GM18858 (cell line): ENCODE data around the gene BARX2.

Experiments
- ATAC-seq: cut with Tn5 transposase; IDR thresholded peaks from one replicate; pipeline ENCODE4 v1.9.1; 2021; ENCODE audit not compliant: unreplicated experiment

The BARX2 gene

DNA sequence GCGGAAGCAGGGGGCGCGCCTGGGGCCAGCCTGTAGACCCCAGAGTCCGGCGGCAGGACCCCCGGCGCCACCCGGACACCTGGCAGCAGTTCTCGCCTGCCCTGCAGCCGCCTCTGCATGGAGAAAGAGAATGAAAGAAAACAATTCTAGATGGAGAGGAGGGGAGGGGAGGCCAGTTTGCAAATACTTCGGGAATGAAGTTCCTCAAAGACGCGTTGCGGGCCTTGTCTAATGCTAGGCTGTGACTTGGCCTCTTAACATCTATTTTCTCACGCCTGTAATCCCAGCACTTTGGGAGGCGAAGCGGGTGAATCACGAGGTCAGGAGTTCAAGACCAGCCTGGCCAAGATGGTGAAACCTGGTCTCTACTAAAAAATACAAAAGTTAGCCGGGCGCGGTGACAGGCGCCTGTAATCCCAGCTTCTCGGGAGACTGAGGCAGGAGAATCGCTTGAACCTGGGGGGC, 2.1 kb upstream of the BARX2 start:
- ATAC-seq, result no peak

DNA sequence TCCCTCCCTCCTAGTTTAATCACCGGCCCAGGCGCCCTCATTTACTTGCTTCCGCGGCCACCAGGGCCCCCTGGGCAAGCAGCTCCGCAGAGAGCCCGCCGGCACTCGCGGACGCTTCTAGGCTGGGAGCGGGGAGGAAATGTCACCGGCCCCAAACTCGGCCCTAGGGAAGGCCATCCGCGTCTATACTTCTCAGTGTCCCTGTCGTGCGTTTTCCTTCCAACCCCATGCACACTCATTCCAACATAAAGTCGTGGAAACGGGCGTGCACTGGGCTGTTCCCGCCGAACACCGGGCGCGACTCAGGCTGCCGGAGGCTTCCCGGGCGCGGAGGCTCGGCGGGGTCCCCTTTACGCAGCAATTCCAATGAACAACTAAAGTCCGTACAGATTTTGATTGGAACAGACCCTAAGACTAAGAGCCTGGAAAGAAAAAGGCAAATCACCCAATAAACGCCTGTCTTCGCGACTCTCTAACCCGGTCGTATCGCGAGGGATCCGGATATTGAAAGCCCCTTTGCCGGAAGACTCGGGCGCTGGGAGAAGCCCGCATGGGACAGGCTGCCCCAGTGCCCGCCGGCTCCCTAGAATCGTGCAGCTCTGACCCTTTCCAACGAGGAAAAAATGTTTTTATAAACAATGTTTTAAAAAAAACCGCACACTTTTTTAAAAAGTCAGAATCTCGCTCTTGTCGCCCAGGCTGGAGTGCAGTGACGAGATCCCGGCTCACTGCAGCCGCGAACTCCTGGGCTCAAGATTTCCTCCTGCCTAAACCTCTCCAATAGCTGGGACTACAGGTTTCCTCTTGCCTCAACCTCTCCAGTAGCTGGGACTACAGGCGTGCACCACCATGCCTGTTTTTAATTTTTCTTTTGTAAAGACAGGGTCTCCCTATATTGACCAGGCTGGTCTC, 1.3 kb upstream of the BARX2 start:
- no peak for ATAC-seq

DNA sequence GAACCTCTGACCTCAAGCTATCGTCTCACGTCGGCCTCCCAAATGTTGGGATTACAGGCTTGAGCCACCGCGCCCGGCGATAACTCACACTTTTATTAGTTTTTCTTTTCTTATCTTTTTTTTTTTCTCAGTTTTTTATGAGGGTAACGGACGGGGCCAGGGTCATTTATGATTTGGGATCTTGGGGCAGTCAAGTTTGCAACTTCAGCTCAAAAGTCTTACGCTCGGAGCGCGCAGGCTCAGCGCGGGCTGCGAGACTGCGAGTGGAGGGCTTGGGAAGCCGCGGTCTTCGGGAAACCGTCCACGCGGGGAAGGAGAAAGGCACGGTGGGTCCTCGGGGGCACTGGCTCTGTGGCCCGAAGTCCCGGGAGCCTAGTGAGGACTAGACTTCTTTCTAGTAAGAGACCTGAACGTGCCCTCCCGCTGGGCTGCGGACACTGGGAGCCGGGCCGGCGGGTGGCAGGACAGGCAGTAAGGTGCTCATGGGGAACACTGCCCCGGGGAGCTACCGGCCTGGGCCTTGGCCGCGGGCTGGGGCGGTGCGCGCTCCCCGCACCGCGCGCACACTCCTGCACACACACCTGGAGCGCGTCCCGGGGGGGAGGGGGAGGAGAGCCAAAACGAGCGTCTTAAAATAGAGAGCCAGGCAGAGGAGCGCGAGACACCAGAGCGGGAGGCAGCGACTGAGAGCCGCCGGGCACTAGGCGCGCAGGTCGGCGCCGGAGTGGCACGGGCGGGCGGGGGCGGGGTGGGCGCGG, 476 bp upstream of the BARX2 start:
- no peak for ATAC-seq

DNA sequence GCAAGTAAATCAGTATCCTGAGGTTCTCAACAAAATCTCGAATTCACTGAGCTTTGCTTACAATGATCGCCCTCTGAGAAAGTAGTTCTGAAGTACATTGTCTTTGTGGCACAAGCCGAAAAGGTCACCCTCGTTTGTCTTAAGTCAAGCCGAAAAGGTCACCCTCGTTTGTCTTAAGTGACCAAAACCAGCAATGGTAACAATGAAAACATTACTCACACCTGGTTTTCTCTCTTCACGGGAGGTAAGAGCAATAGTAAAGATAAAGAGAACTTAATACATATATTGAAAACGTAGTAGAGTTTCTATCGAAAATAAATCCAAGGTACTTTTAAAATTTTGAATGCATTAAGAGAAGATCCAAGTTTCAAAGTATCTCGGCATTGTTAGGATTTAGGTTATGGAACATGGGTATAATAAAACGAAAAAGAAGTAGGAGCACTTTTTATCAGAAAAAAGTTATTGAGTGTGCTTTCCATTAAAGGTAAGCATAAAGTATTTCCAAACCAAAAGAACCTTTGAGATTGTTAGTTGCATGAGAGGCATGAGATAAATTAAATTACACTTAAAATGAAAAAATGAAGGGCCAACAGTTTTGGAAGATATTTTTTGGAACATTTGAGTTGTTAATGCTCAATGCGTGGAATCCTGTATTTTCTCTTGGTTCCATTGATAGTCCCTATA, 1.2 kb downstream of the BARX2 start:
- no peak for ATAC-seq

DNA sequence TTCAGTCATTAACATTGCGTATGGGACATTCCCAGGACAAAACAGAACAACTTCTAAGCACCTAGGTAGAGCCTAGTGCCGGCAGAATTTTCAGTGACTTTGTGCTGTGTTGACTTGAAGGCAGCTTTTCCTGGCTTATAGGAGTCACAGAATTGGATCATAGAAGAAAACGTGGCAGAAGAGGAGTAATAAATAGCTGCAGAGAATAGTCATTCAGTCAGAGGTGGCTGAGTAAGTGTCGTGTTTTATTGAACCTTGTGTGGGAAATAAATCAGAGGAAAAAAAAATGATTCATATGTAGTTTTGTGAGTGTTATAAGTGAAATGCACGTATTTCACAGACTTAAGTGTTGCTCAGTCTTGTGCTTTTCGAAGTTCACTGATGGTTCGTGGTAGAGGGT, 2.1 kb downstream of the BARX2 start:
- ATAC-seq, result no peak

DNA sequence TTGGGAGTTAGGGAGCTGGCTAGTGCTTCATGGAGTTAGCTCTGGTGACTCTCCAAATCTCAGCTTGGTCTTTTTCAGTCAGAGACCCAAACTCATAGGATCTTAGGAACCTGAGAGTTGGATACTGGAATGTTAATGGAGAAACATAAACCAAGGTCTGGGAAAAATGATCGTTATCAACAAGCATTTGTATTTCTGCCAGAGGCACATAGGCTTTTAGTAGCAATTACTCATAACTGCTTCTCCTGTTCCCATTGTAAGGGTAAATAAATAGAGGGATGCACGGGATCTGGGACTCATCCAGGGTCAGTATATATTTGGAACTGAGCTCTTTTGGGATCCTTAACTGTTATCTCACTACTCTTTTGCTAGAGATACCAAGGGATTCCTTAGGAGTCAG, 4.8 kb downstream of the BARX2 start:
- no peak for ATAC-seq

DNA sequence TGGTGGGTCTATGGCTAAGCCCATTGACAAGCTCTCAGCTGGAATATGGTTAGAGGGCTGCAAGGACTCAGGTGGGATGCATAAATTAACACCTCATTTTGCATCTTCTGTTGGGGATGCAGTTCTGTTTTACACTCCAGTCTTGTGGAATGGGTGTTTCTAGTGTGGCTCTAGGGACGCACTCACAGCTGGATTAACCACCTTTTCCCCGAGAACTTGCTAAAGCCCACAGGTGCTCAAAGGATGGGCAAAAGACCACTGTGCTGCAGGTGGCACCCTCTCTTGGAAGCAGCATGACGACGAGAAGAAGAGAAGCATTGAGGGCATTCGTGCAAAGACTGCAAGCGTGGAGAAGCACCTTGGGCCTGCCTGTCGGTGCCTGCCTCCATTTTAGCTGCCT, 6.9 kb downstream of the BARX2 start:
- ATAC-seq, result no peak

DNA sequence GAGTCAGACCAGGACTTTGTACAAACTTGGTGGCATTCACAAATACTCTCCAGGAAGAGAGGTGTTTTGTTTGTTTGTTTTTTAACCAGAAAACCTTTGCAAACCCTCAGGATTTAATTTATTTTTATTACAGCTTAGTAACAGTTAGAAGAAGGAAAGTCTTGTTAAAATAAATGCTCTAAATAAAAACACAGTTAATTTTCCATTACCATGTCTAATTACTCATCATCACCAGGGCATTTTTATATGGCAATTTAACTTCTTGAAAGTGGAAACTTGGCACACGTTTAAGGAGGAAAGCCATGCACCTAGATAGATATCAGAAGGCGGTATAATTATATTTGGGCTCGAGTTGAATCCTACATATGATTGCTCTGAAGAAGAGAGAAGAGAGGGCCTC, 7.4 kb downstream of the BARX2 start:
- no peak for ATAC-seq

DNA sequence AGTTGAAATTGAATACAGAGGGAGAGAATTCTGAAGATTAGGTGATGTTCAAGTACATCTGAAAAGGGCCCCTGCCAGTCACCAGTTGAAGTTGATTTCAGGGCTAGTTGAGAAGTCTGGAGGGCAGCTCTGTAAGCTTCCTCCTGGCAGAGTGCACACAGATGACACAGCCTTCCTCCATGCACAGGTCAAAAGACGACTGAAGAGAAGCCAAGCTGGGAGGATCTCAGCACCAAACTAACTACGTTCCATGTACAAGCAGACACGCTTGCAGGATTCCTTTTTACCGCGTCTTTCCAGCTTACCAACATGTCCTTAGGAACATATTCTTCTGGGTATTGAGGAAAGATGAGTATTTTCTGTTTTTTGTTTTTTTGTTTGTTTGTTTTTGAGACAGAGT, 7.9 kb downstream of the BARX2 start:
- no peak for ATAC-seq

DNA sequence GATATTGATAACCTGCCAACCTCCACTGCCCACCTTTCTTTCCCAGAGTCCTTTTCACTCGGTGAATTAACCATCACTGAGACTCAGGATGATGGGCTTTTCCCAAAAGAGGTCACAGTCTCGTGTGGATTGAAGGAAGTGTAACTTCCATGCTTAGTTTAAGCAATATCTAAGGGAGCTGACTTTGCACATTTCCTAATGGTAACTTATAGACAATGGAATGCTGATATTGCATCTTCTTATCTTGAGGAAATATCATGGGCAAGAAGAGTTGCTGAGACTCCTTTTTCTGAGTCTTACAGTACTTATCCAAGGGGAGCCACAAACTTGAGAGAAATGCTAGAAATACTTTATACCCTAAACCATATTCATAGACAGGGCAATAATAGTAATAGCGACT, 8.8 kb downstream of the BARX2 start:
- ATAC-seq, result no peak

DNA sequence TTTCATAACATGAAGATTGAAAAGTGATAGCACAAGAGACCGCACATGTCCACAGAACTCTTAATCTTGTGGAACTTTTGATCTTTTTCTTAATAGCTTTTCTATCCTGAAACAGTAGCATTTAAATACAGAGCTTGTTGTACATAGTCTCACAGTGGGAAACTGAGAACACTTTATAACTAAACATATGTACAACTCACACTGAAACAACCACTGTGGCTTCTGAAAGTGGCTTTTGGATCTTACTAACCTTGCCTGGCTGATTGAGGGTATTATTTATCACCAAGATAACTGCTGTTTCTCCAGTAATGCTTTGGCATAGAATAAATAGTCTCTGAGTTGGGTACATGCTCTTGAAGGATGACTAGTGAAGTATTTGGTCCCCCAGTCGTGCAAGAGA, 10.2 kb downstream of the BARX2 start:
- ATAC-seq, result no peak

DNA sequence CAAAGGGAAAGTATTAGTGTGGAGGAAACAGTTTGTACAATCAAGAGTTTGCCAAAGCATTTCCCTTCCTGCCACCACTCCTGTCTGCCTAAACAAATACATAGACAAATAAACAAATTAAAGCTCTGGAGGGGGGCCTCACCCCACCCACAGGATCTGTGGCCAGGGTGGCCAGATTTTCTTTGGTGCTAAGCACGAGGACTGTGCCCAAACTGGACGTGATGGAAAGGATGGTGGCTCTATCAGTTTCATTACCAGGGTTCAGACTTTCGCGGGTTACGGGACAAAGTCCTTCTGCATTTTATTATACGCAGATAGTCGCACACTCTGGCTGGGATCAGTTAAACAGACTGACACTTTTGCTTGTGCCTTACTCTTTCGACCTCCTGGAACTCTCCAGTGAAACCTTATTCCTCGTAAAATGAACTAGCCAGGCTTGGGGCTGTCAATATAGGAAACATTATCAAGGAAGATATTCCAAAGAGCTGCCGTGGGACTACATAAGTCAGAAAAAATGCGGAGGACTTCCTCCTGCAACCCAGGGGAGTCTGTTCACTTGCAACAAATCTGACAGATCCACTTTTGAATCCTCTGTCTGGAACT, 11.2 kb downstream of the BARX2 start:
- no peak for ATAC-seq

DNA sequence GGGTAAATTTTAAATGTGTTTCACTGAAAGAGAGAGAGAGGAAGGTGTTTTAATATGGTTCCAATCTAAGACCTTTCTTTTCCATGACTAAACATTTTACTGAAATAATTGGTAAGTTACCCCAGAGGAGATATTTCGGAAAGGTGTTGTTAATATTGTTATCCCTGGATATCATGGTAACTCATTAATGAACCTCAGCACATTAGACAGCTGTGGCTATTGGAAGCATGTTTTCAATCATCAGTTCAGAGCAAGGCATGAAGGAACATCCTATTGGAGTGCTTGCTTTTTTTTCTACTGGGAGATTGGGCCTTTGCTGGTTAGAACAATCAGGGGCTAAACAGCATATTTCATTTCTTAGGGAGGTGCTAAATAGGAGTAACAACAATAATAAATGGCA, 11.8 kb downstream of the BARX2 start:
- ATAC-seq, result no peak

DNA sequence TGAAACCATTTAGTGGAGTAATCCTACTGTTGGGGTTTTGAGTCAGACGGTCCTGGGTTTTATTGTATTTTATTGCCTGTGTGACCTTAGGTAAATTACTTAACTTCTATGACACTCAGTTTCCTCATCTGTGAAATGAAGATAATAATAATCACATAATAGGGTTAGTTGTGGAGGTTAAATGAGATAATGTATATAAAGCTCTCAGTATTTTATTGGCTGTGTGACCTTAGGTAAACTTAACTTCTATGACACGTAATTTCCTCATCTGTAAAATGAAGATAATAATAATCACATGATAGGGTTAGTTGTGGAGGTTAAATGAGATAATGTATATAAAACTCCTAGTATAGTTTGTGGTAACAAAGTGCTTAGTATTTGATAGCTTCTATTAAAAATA, 13.2 kb downstream of the BARX2 start:
- no peak for ATAC-seq

DNA sequence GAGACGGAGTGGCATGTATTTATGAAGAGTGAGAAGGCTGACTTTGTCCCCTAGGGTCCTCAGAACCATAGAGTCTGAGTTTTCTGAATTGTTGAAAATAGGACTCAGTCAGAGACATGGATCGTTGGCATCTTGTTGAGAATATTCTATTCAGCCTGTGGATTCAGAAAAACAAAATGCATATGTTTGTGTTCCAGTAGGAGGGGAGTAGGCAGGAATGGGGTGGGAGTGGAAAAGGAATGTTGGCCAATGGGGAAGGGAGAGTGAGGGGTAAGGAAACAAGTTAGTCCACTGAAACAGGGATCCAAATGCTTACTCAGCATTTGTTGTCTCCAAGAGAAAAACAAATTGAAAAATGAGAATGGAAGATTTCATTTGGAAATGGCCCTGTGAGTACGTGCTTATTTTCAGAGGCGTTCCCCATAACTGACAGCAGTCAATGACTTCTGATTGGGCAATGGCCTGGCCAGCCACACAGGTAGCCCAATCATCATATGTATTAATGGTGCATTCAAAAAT, 14.7 kb downstream of the BARX2 start:
- ATAC-seq, result no peak

DNA sequence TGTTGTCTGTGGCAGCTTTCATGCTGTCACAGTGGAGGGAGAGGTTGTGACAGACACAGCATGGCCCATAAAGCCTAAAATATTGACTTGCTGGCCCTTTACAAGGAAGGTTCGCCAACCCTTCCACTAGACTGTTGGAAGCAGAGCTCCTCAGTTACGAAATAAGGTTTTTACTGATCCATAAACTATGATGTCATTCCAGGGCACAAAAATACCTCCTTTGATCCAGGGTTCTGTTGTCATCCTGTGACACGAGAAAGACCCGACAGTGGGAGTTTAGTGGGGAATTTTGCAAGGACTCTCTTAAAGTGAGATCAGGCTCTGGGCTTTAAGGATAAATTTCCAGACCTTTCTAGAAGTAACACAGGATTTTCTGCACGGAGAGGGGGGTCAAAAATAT, 15.7 kb downstream of the BARX2 start:
- no peak for ATAC-seq

DNA sequence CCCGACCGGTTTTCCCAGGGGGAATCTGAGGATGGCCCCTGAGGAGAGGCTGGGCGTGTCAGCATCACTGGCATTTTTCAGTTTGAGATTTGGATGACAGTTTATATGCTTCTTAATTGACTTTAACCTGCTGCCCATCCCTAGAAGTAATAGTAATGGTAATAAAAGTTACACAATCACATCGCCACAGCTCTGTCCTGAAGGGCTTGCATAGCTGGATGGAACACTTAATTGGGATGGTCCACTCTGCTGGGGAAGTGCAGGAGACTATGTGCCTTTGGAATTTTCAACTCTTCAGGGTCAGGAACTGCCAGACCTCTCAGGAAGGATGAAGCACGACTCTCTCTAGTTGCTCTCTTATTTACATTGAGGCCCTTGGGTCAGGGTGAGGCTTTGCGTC, 16.2 kb downstream of the BARX2 start:
- ATAC-seq, result no peak

DNA sequence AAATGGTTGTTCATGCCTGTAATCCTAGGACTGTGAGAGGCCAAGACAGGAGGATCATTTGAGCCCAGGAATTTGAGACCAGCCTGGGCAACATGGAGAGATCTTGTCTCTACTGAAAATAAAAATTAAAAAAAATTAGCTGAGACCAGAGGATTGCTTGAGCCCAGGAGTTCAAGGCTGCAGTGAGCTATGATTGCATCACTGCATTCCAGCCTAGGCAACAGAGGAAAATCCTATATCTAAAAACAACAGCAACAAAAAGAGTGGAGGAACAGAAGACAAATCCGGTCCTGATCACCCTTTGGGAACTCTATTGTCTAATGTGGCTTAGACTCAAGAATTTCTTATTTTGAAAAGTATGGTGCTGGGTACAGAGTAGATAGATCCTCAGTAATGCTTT, 17.3 kb downstream of the BARX2 start:
- ATAC-seq, result no peak

DNA sequence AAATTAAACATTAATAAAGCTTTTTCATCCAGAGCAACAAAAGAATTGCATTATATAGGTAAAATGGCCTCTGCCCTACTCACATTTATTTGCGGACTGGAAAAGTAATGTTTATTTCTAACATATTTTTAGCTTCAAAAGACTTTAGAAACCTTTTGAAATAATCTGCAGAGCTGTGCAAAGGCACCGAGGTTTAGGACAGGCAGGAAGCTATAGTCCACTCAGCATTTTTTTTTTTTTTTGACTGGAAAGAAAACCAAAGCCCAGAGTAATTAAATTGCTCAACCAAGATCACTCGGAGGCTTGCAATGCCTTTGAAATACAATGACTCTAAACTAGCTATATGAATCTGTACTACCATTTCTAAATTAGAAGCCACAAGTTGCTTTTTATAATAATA, 19.1 kb downstream of the BARX2 start:
- no peak for ATAC-seq

DNA sequence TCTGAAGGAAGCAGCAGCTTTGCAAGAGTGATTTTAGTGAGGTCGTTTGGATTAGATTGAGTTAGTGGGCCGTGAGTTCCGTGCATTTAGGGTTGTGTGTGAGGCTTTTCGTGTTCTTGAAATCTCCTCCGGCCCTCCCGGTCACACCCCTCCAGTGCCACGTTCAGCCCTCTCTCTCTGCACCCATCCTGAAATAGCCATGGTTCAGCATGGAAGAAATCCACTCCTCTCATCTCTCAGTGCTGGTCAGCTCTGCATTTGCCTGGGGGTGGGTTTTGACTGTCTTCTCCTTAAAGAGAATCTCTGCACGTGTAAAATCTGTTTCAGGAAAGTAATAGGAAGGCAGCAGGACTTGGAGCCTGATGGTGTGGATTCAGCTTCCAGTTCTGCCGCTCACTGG, 19.8 kb downstream of the BARX2 start:
- no peak for ATAC-seq

DNA sequence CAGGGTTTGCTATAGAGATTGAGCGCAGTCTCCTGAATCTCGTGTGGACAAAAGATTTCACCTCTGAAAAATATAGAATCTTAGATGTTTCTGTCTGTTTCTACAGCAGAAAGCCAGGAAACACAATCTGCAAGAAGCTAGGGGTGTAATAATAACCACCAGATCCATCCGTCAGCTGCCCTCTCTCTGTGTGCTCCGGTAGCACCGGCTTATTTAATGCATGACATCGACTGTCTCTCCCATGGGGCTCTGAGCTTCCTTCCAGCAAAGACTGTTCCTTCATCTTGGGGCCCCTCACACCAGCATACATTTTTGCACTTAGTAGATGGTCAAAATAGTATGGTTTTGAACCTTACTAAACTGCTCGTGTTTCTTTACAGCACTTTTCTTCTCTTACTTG, 20.2 kb downstream of the BARX2 start:
- ATAC-seq, result no peak
